Tibial artery (tissue), 4 donors: ENCODE results near the gene LRRC14B.
"Not testable (repeated sequence)": the region's sequence is repeated elsewhere in the genome, so short reads cannot be mapped to it uniquely, and the experiment has no call there.

Experiments used
- DNase-seq, 2 donors: peaks; one replicate each; pipeline ENCODE4 v3.0.0-alpha.2; 2019
- H3K27ac ChIP-seq, 2 donors: fragments of 200-600 bp; sonication (generic) in 1 of 2; 1 replicate in 1 of 2; 2 replicates in 1 of 2; pipeline ENCODE4 v1.5.1; 2018 to 2019; ENCODE audit warnings: mild to moderate bottlenecking in 1 of 2
- H3K27me3 ChIP-seq, 2 donors: fragments of 200-600 bp; sonication (generic) in 1 of 2; one replicate each; pipeline versions ENCODE4 v1.5.1 to v1.6.0; 2016 to 2019
- H3K36me3 ChIP-seq, 3 donors: fragments of 200-600 bp; sonication (generic) in 2 of 3; one replicate each; pipeline ENCODE4 v1.5.1; 2016 to 2019; ENCODE audit warnings: mild to moderate bottlenecking in 2 of 3
- H3K4me1 ChIP-seq, 4 donors: fragments of 200-600 bp; sonication (generic) in 2 of 4; 1 replicate in 3 of 4; 2 replicates in 1 of 4; pipeline ENCODE4 v1.5.1; 2016 to 2019
- H3K4me3 ChIP-seq, 2 donors: fragments of 200-600 bp; sonication (generic) in 1 of 2; 1 replicate in 1 of 2; 2 replicates in 1 of 2; pipeline ENCODE4 v1.5.1; 2018 to 2019; ENCODE audit warnings: mild to moderate bottlenecking in 2 of 2
- H3K9me3 ChIP-seq, 3 donors: fragments of 200-600 bp; sonication (generic) in 1 of 3; one replicate each; pipeline ENCODE4 v1.5.1; 2016 to 2019
- CTCF ChIP-seq, 2 experiments: fragments of 200-600 bp in 1 of 2; fragments of 450-650 bp in 1 of 2; IDR thresholded peaks; one replicate each; pipeline ENCODE4 v1.5.1; 2017 to 2019; ENCODE audit warnings: antibody characterized with exemption in 2 of 2, mild to moderate bottlenecking in 1 of 2, moderate library complexity in 1 of 2
- intact Hi-C: fragments of 100-400 bp; cut with DNase I; formaldehyde crosslinking; loops from one replicate; pipeline ENCODE4 v1.15.0; 2023; ENCODE audit warnings: low total_unique reads

LRRC14B gene

GRCh38 chr5:225334-225733, 34.0 kb downstream of the LRRC14B start:
- peaks cover 0 to 20% (median 6%) of the 10 kb centered on the region in 4 donors for H3K4me1 ChIP-seq
- no peak overlapping the region for H3K27ac ChIP-seq
- intact Hi-C loops: no loop called here
- H3K4me3 ChIP-seq: no peak overlapping the region
- no peak for DNase-seq
- TF ChIP-seq CTCF (IDR thresholded peaks at IDR 0.05): no peak
- H3K9me3 ChIP-seq: no peaks in the 10 kb centered on the region
- no peaks in the 10 kb centered on the region for H3K27me3 ChIP-seq
- H3K36me3 ChIP-seq: peaks cover 57 to 66% (median 65%) of the 10 kb centered on the region in 3 donors

- intact Hi-C loops, H3K4me3 ChIP-seq, DNase-seq, H3K4me1 ChIP-seq, H3K27me3 ChIP-seq, H3K9me3 ChIP-seq, H3K27ac ChIP-seq: not testable (repeated sequence)
- H3K36me3 ChIP-seq: peaks cover 78 to 86% (median 81%) of the 10 kb centered on the region in 3 donors
Observed at GRCh38 chr5:227375-227774, 36.1 kb downstream of the LRRC14B start.

GRCh38 chr5:228886-229285, 37.6 kb downstream of the LRRC14B start:
- Histone ChIP-seq H3K36me3 (peaks cover 88 to 99% (median 93%) of the 10 kb centered on the region in 3 donors), H3K4me1 (no peaks in the 10 kb centered on the region), H3K4me3 (no peak overlapping the region), H3K27ac (no peak overlapping the region), H3K9me3 (no peaks in the 10 kb centered on the region), H3K27me3 (no peaks in the 10 kb centered on the region)
- no peak for TF ChIP-seq CTCF (IDR thresholded peaks at IDR 0.05)
- DNase-seq: no peak
- intact Hi-C loops: no loop called here

- intact Hi-C loops: no loop called here
Observed at GRCh38 chr5:230711-231110, 39.4 kb downstream of the LRRC14B start.

GRCh38 chr5:231661-232060, 40.4 kb downstream of the LRRC14B start:
- Histone ChIP-seq H3K27ac (no peak overlapping the region), H3K27me3 (no peaks in the 10 kb centered on the region), H3K9me3 (no peaks in the 10 kb centered on the region), H3K4me3 (no peak overlapping the region), H3K36me3 (peaks cover 78 to 99% (median 88%) of the 10 kb centered on the region in 3 donors), H3K4me1 (no peaks in the 10 kb centered on the region)
- DNase-seq: no peak
- TF ChIP-seq CTCF (IDR thresholded peaks at IDR 0.05): no peak
- intact Hi-C loops: no loop called here

More at GRCh38 chr5:230711-231110, 39.4 kb downstream of the LRRC14B start:
- H3K4me1 ChIP-seq: no peaks in the 10 kb centered on the region
- no peak for DNase-seq
- no peak for TF ChIP-seq CTCF (IDR thresholded peaks at IDR 0.05)
- no peak overlapping the region for H3K4me3 ChIP-seq
- no peak overlapping the region for H3K27ac ChIP-seq
- H3K36me3 ChIP-seq: peaks cover 84 to 99% (median 89%) of the 10 kb centered on the region in 3 donors
- no peaks in the 10 kb centered on the region for H3K9me3 ChIP-seq
- H3K27me3 ChIP-seq: no peaks in the 10 kb centered on the region

- intact Hi-C loops, H3K4me3 ChIP-seq, DNase-seq, H3K27ac ChIP-seq, H3K27me3 ChIP-seq, H3K4me1 ChIP-seq, H3K9me3 ChIP-seq: not testable (repeated sequence)
- peaks cover 66 to 98% (median 77%) of the 10 kb centered on the region in 3 donors for H3K36me3 ChIP-seq
Observed at GRCh38 chr5:233426-233825, 42.1 kb downstream of the LRRC14B start.

GRCh38 chr5:234450-234849, 43.2 kb downstream of the LRRC14B start:
- no peak for TF ChIP-seq CTCF (IDR thresholded peaks at IDR 0.05)
- no peak overlapping the region for H3K27ac ChIP-seq
- H3K4me3 ChIP-seq: no peak overlapping the region
- H3K27me3 ChIP-seq: no peaks in the 10 kb centered on the region
- no peak for DNase-seq
- intact Hi-C loops: no loop called here
- H3K36me3 ChIP-seq: peaks cover 56 to 99% (median 73%) of the 10 kb centered on the region in 3 donors
- H3K9me3 ChIP-seq: no peaks in the 10 kb centered on the region
- H3K4me1 ChIP-seq: no peaks in the 10 kb centered on the region

- DNase-seq, H3K9me3 ChIP-seq, H3K4me1 ChIP-seq, H3K27me3 ChIP-seq, intact Hi-C loops, H3K27ac ChIP-seq, H3K4me3 ChIP-seq: not testable (repeated sequence)
- H3K36me3 ChIP-seq: peaks cover 49 to 99% (median 68%) of the 10 kb centered on the region in 3 donors
Observed at GRCh38 chr5:235527-235926, 44.2 kb downstream of the LRRC14B start.

- H3K4me3 ChIP-seq, DNase-seq, H3K27ac ChIP-seq, H3K4me1 ChIP-seq, intact Hi-C loops, H3K9me3 ChIP-seq, H3K27me3 ChIP-seq: not testable (repeated sequence)
- peaks cover 57 to 99% (median 68%) of the 10 kb centered on the region in 3 donors for H3K36me3 ChIP-seq
Observed at GRCh38 chr5:237931-238330, 46.6 kb downstream of the LRRC14B start.

- DNase-seq, intact Hi-C loops, H3K4me3 ChIP-seq, H3K27ac ChIP-seq, H3K9me3 ChIP-seq, H3K27me3 ChIP-seq, H3K4me1 ChIP-seq: not testable (repeated sequence)
- H3K36me3 ChIP-seq: peaks cover 49 to 98% (median 56%) of the 10 kb centered on the region in 3 donors
Observed at GRCh38 chr5:240550-240949, 49.3 kb downstream of the LRRC14B start.
